ENCODE results near the gene ZC3H8.

ZC3H8 gene

DNA sequence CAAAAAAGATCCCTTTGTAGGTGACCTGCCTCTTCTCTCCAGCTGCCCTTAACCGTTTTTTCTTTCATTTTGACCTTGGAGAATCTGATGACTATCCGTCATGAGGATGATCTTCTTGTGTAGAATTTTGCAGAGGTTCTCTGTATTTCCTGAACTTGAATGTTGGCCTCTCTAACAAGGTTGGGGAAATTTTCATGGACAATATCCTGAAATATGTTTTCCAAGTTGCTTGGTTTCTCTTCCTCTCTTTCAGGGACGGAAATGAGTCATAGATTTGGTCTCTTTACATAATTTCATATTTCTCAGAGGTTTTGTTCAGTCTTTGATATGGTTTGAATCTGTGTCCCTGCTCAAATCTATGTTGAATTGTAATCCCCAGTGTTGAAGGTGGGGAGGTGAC lies 34.0 kb downstream of the ZC3H8 start:
- H2AFZ ChIP-seq (ENCODE audit: low read length), result no peak overlapping the region
- peaks cover 7 to 29% of the 10 kb centered on the region in 2 donors for H3K36me3 ChIP-seq (replicated peaks in 1 of 2; ENCODE audit: control insufficient read depth in 2 of 2, insufficient read depth in 2 of 2, low read length in 2 of 2)
- H3K27ac ChIP-seq (replicated peaks; ENCODE audit: low read length), result no peak overlapping the region
- no peak overlapping the region for H3K18ac ChIP-seq (ENCODE audit: low read length)
- no peak overlapping the region for H3K4me2 ChIP-seq (ENCODE audit: insufficient read depth, low read length, poor library complexity, severe bottlenecking)
- no peak overlapping the region for H3K4ac ChIP-seq (ENCODE audit: low read length)
- no peak overlapping the region for H4K91ac ChIP-seq (ENCODE audit: low read depth, low read length, poor library complexity)
- H2BK12ac ChIP-seq (ENCODE audit: low read length), result no peak overlapping the region
- H3K9ac ChIP-seq (ENCODE audit: low read depth, low read length, poor library complexity), result no peak overlapping the region
- no peak overlapping the region for H3K4me3 ChIP-seq (ENCODE audit: low read length in 2 of 2)
- WGBS, 2 donors (ENCODE audit: extremely low coverage in 2 of 2, insufficient read length in 2 of 2, insufficient replicate concordance in 1 of 2), result no CpG with 5 or more reads among the region's 3 CpGs
- H3K9me3 ChIP-seq (replicated peaks in 1 of 2; ENCODE audit: control insufficient read depth in 2 of 2, insufficient read depth in 1 of 2, low read depth in 1 of 2, low read length in 2 of 2), result peaks cover 3 to 26% of the 10 kb centered on the region in 2 donors
- no peak overlapping the region for H2AK5ac ChIP-seq (ENCODE audit: low read depth, low read length)
- H4K8ac ChIP-seq (ENCODE audit: low read depth, low read length), result no peak overlapping the region
- no peaks in the 10 kb centered on the region for H3K27me3 ChIP-seq (ENCODE audit: control insufficient read depth in 3 of 3, insufficient read depth in 3 of 3, low read depth in 1 of 3, low read length in 3 of 3)
- H3K4me1 ChIP-seq (ENCODE audit: control insufficient read depth in 2 of 2, insufficient read depth in 1 of 2, low read depth in 1 of 2, low read length in 2 of 2), result no peaks in the 10 kb centered on the region
- H3K79me1 ChIP-seq (ENCODE audit: low read depth, low read length), result no peaks in the 10 kb centered on the region
- no peak overlapping the region for H3K23ac ChIP-seq (ENCODE audit: low read depth, low read length, poor library complexity)
- H2BK120ac ChIP-seq (ENCODE audit: low read depth, low read length), result no peak overlapping the region
- no peak overlapping the region for H2BK15ac ChIP-seq (ENCODE audit: low read length)
- no peak overlapping the region for H3K14ac ChIP-seq (ENCODE audit: low read length)
- H2BK5ac ChIP-seq (ENCODE audit: low read length), result no peak overlapping the region
- no peak for DNase-seq (ENCODE audit: low spot score)

DNA sequence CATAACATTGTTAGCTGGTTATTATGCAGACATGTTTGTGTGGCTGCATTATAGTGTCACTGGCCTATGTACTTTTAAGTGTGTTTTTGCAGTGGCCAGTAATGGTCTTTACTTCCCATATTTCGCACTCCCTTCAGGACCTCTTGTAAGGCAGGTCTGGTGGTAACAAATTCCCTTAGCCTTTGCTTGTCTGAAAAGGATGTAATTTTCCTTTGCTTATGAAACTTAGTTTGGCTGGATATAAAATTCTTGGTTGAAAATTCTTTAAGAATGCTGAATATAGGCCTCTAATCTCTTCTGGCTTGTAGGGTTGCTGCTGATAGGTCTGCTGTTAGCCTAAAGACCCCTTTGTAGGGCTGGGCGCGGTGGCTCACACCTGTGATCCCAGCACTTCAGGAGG lies 34.7 kb downstream of the ZC3H8 start:
- H2AK5ac ChIP-seq (ENCODE audit: low read depth, low read length), result no peak overlapping the region
- H3K36me3 ChIP-seq (replicated peaks in 1 of 2; ENCODE audit: control insufficient read depth in 2 of 2, insufficient read depth in 2 of 2, low read length in 2 of 2), result peaks cover 8 to 31% of the 10 kb centered on the region in 2 donors
- no peak overlapping the region for H3K23ac ChIP-seq (ENCODE audit: low read depth, low read length, poor library complexity)
- H3K4me1 ChIP-seq (ENCODE audit: control insufficient read depth in 2 of 2, insufficient read depth in 1 of 2, low read depth in 1 of 2, low read length in 2 of 2), result no peaks in the 10 kb centered on the region
- no peak overlapping the region for H4K91ac ChIP-seq (ENCODE audit: low read depth, low read length, poor library complexity)
- no peak overlapping the region for H2BK12ac ChIP-seq (ENCODE audit: low read length)
- no peaks in the 10 kb centered on the region for H3K79me1 ChIP-seq (ENCODE audit: low read depth, low read length)
- H3K27me3 ChIP-seq (ENCODE audit: control insufficient read depth in 3 of 3, insufficient read depth in 3 of 3, low read depth in 1 of 3, low read length in 3 of 3), result no peaks in the 10 kb centered on the region
- no peak overlapping the region for H2BK15ac ChIP-seq (ENCODE audit: low read length)
- no peak overlapping the region for H3K4ac ChIP-seq (ENCODE audit: low read length)
- H3K9me3 ChIP-seq (replicated peaks in 1 of 2; ENCODE audit: control insufficient read depth in 2 of 2, insufficient read depth in 1 of 2, low read depth in 1 of 2, low read length in 2 of 2), result peaks cover 3 to 26% of the 10 kb centered on the region in 2 donors
- DNase-seq (ENCODE audit: low spot score), result no peak
- no peak overlapping the region for H3K4me3 ChIP-seq (ENCODE audit: low read length in 2 of 2)
- H3K18ac ChIP-seq (ENCODE audit: low read length), result no peak overlapping the region
- H3K4me2 ChIP-seq (ENCODE audit: insufficient read depth, low read length, poor library complexity, severe bottlenecking), result no peak overlapping the region
- no peak overlapping the region for H2BK120ac ChIP-seq (ENCODE audit: low read depth, low read length)
- H2AFZ ChIP-seq (ENCODE audit: low read length), result no peak overlapping the region
- no peak overlapping the region for H2BK5ac ChIP-seq (ENCODE audit: low read length)
- no CpG with 5 or more reads among the region's 3 CpGs for WGBS, 2 donors (ENCODE audit: extremely low coverage in 2 of 2, insufficient read length in 2 of 2, insufficient replicate concordance in 1 of 2)
- H3K9ac ChIP-seq (ENCODE audit: low read depth, low read length, poor library complexity), result no peak overlapping the region
- H3K14ac ChIP-seq (ENCODE audit: low read length), result no peak overlapping the region
- no peak overlapping the region for H4K8ac ChIP-seq (ENCODE audit: low read depth, low read length)
- no peak overlapping the region for H3K27ac ChIP-seq (replicated peaks; ENCODE audit: low read length)

DNA sequence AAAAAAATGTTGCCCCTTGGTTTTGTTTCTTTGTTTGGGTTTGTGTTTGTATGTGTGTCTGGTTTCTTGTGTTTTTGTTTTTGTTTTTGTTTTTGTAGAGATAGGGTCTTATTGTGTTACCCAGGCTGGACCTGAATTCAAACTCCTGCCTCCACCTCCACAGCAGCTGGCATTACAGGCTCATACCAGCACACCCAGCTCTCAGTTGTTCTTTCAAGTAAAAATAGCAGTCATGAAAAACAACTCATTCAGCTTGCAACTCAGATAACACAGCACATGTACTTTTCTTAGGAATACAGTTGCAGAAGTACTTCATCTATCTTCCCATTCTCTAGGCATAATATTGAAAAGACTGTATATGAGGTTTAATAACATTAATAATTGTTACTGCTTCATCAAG lies 37.0 kb downstream of the ZC3H8 start:
- Histone ChIP-seq H2BK15ac (ENCODE audit: low read length) (no peak overlapping the region), H3K4me2 (ENCODE audit: insufficient read depth, low read length, poor library complexity, severe bottlenecking) (no peak overlapping the region), H2AFZ (ENCODE audit: low read length) (no peak overlapping the region), H3K27ac (replicated peaks; ENCODE audit: low read length) (no peak overlapping the region), H3K4me1 (ENCODE audit: control insufficient read depth in 2 of 2, insufficient read depth in 1 of 2, low read depth in 1 of 2, low read length in 2 of 2) (no peaks in the 10 kb centered on the region), H3K14ac (ENCODE audit: low read length) (no peak overlapping the region), H3K9ac (ENCODE audit: low read depth, low read length, poor library complexity) (no peak overlapping the region), H3K18ac (ENCODE audit: low read length) (no peak overlapping the region), H3K4ac (ENCODE audit: low read length) (no peak overlapping the region), H4K91ac (ENCODE audit: low read depth, low read length, poor library complexity) (no peak overlapping the region), H3K4me3 (ENCODE audit: low read length in 2 of 2) (no peak overlapping the region), H2BK12ac (ENCODE audit: low read length) (no peak overlapping the region), H4K8ac (ENCODE audit: low read depth, low read length) (no peak overlapping the region), H3K27me3 (ENCODE audit: control insufficient read depth in 3 of 3, insufficient read depth in 3 of 3, low read depth in 1 of 3, low read length in 3 of 3) (no peaks in the 10 kb centered on the region), H3K79me1 (ENCODE audit: low read depth, low read length) (no peaks in the 10 kb centered on the region), H3K9me3 (replicated peaks in 1 of 2; ENCODE audit: control insufficient read depth in 2 of 2, insufficient read depth in 1 of 2, low read depth in 1 of 2, low read length in 2 of 2) (peaks cover 5 to 26% of the 10 kb centered on the region in 2 donors), H3K23ac (ENCODE audit: low read depth, low read length, poor library complexity) (no peak overlapping the region), H2BK120ac (ENCODE audit: low read depth, low read length) (no peak overlapping the region), H3K36me3 (replicated peaks in 1 of 2; ENCODE audit: control insufficient read depth in 2 of 2, insufficient read depth in 2 of 2, low read length in 2 of 2) (peaks cover 12 to 44% of the 10 kb centered on the region in 2 donors), H2AK5ac (ENCODE audit: low read depth, low read length) (no peak overlapping the region), H2BK5ac (ENCODE audit: low read length) (no peak overlapping the region)
- DNase-seq (ENCODE audit: low spot score), result no peak

DNA sequence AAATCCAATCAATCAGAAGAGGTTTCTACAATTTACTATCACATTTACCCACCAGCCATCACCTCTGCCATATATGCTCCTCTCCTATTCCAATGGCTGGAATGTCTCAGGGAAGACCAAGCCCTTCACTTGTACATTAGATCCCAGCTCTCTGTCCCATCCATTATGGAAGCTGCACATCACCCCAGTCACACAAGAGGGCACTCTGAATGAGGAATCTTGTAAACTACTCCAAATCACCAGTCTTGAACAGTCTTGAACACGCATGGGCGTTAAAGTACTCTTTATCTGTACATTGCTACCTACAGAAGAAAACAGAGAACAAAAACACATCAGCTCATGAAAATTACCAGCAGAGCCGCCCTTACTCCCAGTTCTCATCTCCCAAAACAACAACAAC lies 38.7 kb downstream of the ZC3H8 start:
- no CpG with 5 or more reads among the region's 3 CpGs for WGBS, 2 donors (ENCODE audit: extremely low coverage in 2 of 2, insufficient read length in 2 of 2, insufficient replicate concordance in 1 of 2)

More for the DNA sequence above, 38.7 kb downstream of the ZC3H8 start:
- peaks cover 4 to 23% of the 10 kb centered on the region in 2 donors for H3K9me3 ChIP-seq (replicated peaks in 1 of 2; ENCODE audit: control insufficient read depth in 2 of 2, insufficient read depth in 1 of 2, low read depth in 1 of 2, low read length in 2 of 2)
- no peak overlapping the region for H3K27ac ChIP-seq (replicated peaks; ENCODE audit: low read length)
- no peak overlapping the region for H4K91ac ChIP-seq (ENCODE audit: low read depth, low read length, poor library complexity)
- H3K4me3 ChIP-seq (ENCODE audit: low read length in 2 of 2), result no peak overlapping the region
- H2BK15ac ChIP-seq (ENCODE audit: low read length), result no peak overlapping the region
- H3K27me3 ChIP-seq (ENCODE audit: control insufficient read depth in 3 of 3, insufficient read depth in 3 of 3, low read depth in 1 of 3, low read length in 3 of 3), result no peaks in the 10 kb centered on the region
- no peak overlapping the region for H3K14ac ChIP-seq (ENCODE audit: low read length)
- no peak overlapping the region for H3K23ac ChIP-seq (ENCODE audit: low read depth, low read length, poor library complexity)
- H3K4me1 ChIP-seq (ENCODE audit: control insufficient read depth in 2 of 2, insufficient read depth in 1 of 2, low read depth in 1 of 2, low read length in 2 of 2), result no peaks in the 10 kb centered on the region
- no peak overlapping the region for H3K9ac ChIP-seq (ENCODE audit: low read depth, low read length, poor library complexity)
- no peak for DNase-seq (ENCODE audit: low spot score)
- H3K4ac ChIP-seq (ENCODE audit: low read length), result no peak overlapping the region
- no peak overlapping the region for H2AFZ ChIP-seq (ENCODE audit: low read length)
- H2BK120ac ChIP-seq (ENCODE audit: low read depth, low read length), result no peak overlapping the region
- H2BK12ac ChIP-seq (ENCODE audit: low read length), result no peak overlapping the region
- H4K8ac ChIP-seq (ENCODE audit: low read depth, low read length), result no peak overlapping the region
- H3K79me1 ChIP-seq (ENCODE audit: low read depth, low read length), result no peaks in the 10 kb centered on the region
- no peak overlapping the region for H2BK5ac ChIP-seq (ENCODE audit: low read length)
- no peak overlapping the region for H3K18ac ChIP-seq (ENCODE audit: low read length)
- no peak overlapping the region for H2AK5ac ChIP-seq (ENCODE audit: low read depth, low read length)
- no peak overlapping the region for H3K4me2 ChIP-seq (ENCODE audit: insufficient read depth, low read length, poor library complexity, severe bottlenecking)
- peaks cover 9 to 44% of the 10 kb centered on the region in 2 donors for H3K36me3 ChIP-seq (replicated peaks in 1 of 2; ENCODE audit: control insufficient read depth in 2 of 2, insufficient read depth in 2 of 2, low read length in 2 of 2)

All from neuronal stem cell (in vitro differentiated cells).